ENCODE results near the gene PROP1.
"Not testable (repeated sequence)": the region's sequence is repeated elsewhere in the genome, so short reads cannot be mapped to it uniquely, and the experiment has no call there.

- TF ChIP-seq, protein P1, sequence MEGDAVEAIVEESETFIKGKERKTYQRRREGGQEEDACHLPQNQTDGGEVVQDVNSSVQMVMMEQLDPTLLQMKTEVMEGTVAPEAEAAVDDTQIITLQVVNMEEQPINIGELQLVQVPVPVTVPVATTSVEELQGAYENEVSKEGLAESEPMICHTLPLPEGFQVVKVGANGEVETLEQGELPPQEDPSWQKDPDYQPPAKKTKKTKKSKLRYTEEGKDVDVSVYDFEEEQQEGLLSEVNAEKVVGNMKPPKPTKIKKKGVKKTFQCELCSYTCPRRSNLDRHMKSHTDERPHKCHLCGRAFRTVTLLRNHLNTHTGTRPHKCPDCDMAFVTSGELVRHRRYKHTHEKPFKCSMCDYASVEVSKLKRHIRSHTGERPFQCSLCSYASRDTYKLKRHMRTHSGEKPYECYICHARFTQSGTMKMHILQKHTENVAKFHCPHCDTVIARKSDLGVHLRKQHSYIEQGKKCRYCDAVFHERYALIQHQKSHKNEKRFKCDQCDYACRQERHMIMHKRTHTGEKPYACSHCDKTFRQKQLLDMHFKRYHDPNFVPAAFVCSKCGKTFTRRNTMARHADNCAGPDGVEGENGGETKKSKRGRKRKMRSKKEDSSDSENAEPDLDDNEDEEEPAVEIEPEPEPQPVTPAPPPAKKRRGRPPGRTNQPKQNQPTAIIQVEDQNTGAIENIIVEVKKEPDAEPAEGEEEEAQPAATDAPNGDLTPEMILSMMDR (IDR thresholded peaks at IDR 0.05; ENCODE audit: borderline replicate concordance, extremely low read depth, low read length, poor library complexity, severe bottlenecking) = not testable (repeated sequence)
- TF ChIP-seq EZH2 (IDR thresholded peaks at IDR 0.05; ENCODE audit: borderline replicate concordance, low read depth, low read length, severe bottlenecking) = not testable (repeated sequence)
Observed at GRCh38 chr5:177947912-177948311, 48.1 kb downstream of the PROP1 start.

Data from DND-41 (cell line).